ENCODE results near the gene BAG1.

DNA sequence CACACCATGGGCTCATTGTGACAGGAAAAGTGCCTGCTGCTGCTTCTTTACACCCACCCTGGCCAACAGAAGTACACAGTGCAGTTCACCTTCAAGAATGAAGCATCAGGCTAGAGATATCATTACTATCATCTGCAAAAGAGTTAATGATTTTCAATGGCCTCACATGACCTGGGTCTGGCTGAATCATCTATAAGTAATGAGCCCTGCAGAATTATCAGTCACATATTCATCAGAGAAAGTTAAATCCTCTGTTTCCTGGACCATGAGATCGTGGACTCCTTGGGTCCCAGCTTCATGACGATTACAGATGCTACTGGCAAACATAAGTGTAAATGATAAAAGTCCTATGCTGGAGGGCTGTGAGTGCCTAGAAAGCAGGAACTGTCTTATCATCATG is 8.3 kb downstream of the BAG1 start:
- TF ChIP-seq, protein P1, sequence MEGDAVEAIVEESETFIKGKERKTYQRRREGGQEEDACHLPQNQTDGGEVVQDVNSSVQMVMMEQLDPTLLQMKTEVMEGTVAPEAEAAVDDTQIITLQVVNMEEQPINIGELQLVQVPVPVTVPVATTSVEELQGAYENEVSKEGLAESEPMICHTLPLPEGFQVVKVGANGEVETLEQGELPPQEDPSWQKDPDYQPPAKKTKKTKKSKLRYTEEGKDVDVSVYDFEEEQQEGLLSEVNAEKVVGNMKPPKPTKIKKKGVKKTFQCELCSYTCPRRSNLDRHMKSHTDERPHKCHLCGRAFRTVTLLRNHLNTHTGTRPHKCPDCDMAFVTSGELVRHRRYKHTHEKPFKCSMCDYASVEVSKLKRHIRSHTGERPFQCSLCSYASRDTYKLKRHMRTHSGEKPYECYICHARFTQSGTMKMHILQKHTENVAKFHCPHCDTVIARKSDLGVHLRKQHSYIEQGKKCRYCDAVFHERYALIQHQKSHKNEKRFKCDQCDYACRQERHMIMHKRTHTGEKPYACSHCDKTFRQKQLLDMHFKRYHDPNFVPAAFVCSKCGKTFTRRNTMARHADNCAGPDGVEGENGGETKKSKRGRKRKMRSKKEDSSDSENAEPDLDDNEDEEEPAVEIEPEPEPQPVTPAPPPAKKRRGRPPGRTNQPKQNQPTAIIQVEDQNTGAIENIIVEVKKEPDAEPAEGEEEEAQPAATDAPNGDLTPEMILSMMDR (IDR thresholded peaks at IDR 0.05) = no peak
- TF ChIP-seq ZFX (IDR thresholded peaks at IDR 0.05; ENCODE audit: borderline replicate concordance) = no peak

All from 22Rv1 (cell line).